Neuron (in vitro differentiated cells): ENCODE measurements around the gene FNDC11.

Experiments used
- H2AFZ ChIP-seq: one replicate; pipeline ENCODE4 v1.6.1; 2013; ENCODE audit warnings: low read depth, mild to moderate bottlenecking, inconsistent platforms, low read length, moderate library complexity
- H3K27me3 ChIP-seq: one replicate; pipeline ENCODE4 v1.6.1; 2013; ENCODE audit warnings: low read length; ENCODE audit not compliant: insufficient read depth
- H3K36me3 ChIP-seq: one replicate; pipeline ENCODE4 v1.6.1; 2013; ENCODE audit warnings: low read length; ENCODE audit not compliant: insufficient read depth
- H3K4me1 ChIP-seq: one replicate; pipeline ENCODE4 v1.6.1; 2013; ENCODE audit warnings: low read length; ENCODE audit not compliant: insufficient read depth
- H3K4me3 ChIP-seq: 2 replicates; pipeline ENCODE4 v1.5.1; 2013; ENCODE audit warnings: mild to moderate bottlenecking, low read length, moderate library complexity
- H3K9me3 ChIP-seq: one replicate; pipeline ENCODE4 v1.6.1; 2013; ENCODE audit warnings: low read length

Gene FNDC11

DNA sequence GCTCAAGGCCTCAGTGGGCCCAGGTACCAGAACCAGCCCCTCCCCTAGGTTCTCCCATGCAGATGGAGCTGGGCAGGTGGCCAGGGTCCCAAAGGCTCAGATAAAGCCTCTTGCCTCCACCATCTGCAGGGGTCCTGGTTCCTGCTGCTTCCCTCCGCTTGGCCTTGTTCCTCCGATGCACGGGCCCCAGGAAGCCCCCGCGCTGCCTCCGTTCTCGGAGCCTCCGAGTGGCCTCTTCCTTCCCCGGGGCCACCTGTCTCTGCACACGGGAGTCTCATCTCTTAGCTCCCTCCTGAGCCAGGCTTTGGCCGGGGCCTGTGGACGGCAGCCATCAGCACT lies 14.9 kb upstream of the FNDC11 start:
- Histone ChIP-seq H3K36me3 (no peaks in the 10 kb centered on the region), H2AFZ (no peak overlapping the region), H3K9me3 (no peaks in the 10 kb centered on the region), H3K4me3 (no peak overlapping the region), H3K4me1 (peaks cover 9% of the 10 kb centered on the region), H3K27me3 (peaks cover 5% of the 10 kb centered on the region)

DNA sequence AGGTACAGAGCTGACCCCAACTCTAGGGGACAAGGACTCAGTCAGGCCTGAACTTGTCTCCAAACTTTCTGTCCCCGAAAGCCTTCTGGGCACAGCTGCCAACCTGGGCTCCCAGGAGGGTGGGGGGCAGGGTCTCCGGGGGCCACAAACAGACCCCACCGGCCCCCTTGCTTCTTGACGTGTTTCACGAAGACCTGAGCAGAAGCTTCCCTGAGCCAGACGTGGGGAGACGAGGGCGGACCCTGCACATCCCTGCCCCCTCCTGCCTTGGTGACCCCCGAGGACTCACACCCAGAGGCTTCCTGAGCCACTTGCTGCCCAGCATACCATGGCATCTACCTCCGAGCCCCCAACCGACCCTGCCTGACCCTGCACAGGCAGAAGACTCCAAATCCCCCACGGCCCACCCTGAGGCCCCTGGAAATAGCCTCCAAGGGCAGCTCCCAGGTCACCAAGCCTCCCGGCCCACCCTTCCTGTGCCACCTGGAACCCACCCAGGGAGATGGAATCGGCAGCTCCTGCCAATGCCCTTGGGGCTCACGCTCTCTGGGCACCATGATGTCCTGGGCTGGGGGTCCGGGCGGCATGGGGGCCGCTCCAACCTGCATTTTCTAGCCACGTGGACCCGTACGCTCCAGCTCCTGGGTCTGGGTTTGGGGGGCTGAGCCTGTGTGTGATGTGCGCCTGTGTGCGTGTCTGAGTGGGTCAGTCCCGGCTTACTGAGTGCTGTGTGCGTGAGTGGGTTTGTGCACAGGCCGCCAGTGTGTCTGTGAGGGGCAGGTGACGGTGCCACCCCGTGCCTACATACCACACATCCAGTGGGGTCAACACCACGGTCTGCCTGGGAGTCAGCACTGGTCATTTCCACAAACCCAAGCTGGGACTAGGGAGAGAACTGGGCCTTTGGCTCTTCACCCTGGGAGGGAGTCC lies 14.3 kb upstream of the FNDC11 start:
- no peak overlapping the region for H2AFZ ChIP-seq
- H3K4me1 ChIP-seq, result peaks cover 9% of the 10 kb centered on the region
- peaks cover 9% of the 10 kb centered on the region for H3K27me3 ChIP-seq
- H3K4me3 ChIP-seq, result no peak overlapping the region
- no peaks in the 10 kb centered on the region for H3K9me3 ChIP-seq
- H3K36me3 ChIP-seq, result no peaks in the 10 kb centered on the region

DNA sequence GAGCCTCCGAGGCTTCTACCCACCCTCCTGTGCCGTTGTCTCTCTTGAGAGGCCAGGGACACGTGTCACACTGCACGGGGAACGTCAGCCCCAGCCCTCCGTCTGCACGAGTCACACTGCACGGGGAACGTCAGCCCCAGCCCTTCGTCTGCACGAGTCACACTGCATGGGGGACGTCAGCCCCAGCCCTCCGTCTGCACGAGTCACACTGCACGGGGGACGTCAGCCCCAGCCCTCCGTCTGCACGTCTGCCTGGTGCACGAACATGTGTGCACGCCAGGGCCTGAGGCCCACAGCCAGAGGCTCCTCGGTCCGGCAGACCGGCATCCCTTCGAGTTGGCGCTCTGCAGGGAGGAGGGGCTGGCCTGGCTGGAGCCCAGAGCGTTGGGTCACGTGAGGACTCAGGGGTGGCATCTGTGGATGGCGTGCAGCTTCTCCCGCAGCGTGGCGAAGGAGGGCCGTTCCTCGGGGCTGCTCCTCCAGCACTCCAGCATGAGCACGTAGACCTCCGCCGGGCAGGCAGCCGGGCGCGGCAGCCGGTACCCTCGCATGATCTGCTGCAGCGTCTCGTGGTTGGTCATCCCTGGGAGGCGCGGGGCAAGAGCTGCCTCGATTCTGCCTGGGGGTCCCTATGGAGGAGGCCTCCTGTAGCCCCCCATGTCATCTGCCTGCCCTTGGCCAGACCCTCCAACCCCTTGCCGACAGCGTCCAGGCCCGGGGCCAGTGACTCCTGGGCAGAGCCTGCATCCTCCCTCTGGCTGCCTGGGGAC lies 13.4 kb upstream of the FNDC11 start:
- Histone ChIP-seq H3K27me3 (peaks cover 15% of the 10 kb centered on the region), H3K36me3 (no peaks in the 10 kb centered on the region), H3K4me3 (no peak overlapping the region), H3K4me1 (peaks cover 4% of the 10 kb centered on the region), H2AFZ (no peak overlapping the region), H3K9me3 (no peaks in the 10 kb centered on the region)

GRCh38 chr20:63541371-63541770 lies 12.6 kb upstream of the FNDC11 start:
- no peaks in the 10 kb centered on the region for H3K36me3 ChIP-seq
- H3K9me3 ChIP-seq, result no peaks in the 10 kb centered on the region
- peaks cover 23% of the 10 kb centered on the region for H3K27me3 ChIP-seq
- H3K4me3 ChIP-seq, result no peak overlapping the region
- H2AFZ ChIP-seq, result no peak overlapping the region
- peaks cover 4% of the 10 kb centered on the region for H3K4me1 ChIP-seq

- no peaks in the 10 kb centered on the region for H3K9me3 ChIP-seq
- peaks cover 29% of the 10 kb centered on the region for H3K27me3 ChIP-seq
- no peaks in the 10 kb centered on the region for H3K36me3 ChIP-seq
- H3K4me1 ChIP-seq, result peaks cover 4% of the 10 kb centered on the region
- no peak overlapping the region for H2AFZ ChIP-seq
- H3K4me3 ChIP-seq, result no peak overlapping the region
These were observed 11.9 kb upstream of the FNDC11 start for GRCh38 chr20:63542031-63542559.

- Histone ChIP-seq H3K4me3 (no peak overlapping the region), H3K4me1 (peaks cover 1% of the 10 kb centered on the region), H3K9me3 (no peaks in the 10 kb centered on the region), H2AFZ (no peak overlapping the region), H3K27me3 (peaks cover 34% of the 10 kb centered on the region), H3K36me3 (no peaks in the 10 kb centered on the region)
These were observed 11.3 kb upstream of the FNDC11 start for GRCh38 chr20:63542696-63543095.

DNA sequence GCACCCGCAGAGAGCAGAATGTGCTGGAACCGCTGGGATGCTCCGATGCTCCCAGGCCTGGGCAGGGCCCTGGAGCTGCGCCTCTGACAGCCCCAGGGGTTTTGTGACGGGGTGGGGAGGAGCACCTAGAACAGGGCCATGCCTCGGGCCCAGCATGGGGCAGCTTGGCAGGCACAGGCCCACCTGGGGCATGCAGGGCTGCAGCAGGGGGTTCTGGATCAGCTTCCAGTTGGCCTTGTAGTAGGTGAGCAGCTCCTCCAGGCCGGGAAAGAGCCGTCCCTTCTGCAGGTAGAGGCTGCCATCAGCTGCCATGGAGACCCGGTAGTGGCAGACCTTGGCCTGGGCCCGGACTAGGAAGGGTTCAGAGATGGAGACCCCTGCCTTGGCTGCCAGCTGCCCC lies 10.8 kb upstream of the FNDC11 start:
- no peaks in the 10 kb centered on the region for H3K9me3 ChIP-seq
- peaks cover 38% of the 10 kb centered on the region for H3K27me3 ChIP-seq
- H3K36me3 ChIP-seq, result no peaks in the 10 kb centered on the region
- H2AFZ ChIP-seq, result no peak overlapping the region
- H3K4me3 ChIP-seq, result no peak overlapping the region
- H3K4me1 ChIP-seq, result no peaks in the 10 kb centered on the region

- no peak overlapping the region for H2AFZ ChIP-seq
These were observed 10.2 kb upstream of the FNDC11 start for GRCh38 chr20:63543733-63544132.

DNA sequence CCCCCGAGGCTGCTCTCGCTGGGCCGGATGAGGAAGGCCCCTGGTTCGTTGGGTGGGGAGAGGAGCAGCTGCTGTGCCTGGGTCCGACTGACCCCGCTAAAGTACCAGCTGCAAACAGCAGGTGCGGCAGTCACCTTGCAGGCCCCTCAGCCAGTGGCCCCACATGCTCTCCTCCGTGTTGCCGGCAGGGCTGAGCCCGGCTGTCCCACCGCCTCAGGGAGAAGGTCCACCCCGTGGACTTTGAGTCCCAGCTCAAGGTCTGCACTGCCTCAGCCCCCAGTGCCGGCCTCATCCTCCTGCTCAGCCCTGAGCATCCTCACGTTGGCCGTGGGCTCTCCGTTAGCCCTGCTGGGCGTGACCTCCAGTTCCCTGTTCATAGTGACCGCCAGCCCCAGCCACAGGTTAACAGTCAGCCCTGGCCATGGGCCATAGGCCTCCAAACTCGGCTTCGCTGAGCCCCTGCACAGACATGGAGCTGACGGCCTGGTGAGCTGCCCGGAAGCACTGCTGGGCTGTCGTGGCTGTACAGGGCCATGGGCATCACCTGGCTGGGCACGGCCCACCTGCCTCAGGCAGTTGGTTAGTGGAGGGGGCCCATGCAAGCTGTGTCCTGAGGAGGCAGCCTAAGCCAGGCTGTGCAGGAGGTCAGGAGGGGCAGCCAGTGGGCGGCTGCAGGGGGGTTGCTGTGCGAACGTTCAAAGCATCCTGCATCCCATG lies 9.6 kb upstream of the FNDC11 start:
- Histone ChIP-seq H3K9me3 (no peaks in the 10 kb centered on the region), H3K4me1 (no peaks in the 10 kb centered on the region), H3K36me3 (no peaks in the 10 kb centered on the region), H2AFZ (no peak overlapping the region), H3K27me3 (peaks cover 46% of the 10 kb centered on the region), H3K4me3 (no peak overlapping the region)

More at GRCh38 chr20:63543733-63544132, 10.2 kb upstream of the FNDC11 start:
- Histone ChIP-seq H3K4me3 (no peak overlapping the region), H3K4me1 (no peaks in the 10 kb centered on the region), H3K9me3 (no peaks in the 10 kb centered on the region), H3K36me3 (no peaks in the 10 kb centered on the region), H3K27me3 (peaks cover 44% of the 10 kb centered on the region)

DNA sequence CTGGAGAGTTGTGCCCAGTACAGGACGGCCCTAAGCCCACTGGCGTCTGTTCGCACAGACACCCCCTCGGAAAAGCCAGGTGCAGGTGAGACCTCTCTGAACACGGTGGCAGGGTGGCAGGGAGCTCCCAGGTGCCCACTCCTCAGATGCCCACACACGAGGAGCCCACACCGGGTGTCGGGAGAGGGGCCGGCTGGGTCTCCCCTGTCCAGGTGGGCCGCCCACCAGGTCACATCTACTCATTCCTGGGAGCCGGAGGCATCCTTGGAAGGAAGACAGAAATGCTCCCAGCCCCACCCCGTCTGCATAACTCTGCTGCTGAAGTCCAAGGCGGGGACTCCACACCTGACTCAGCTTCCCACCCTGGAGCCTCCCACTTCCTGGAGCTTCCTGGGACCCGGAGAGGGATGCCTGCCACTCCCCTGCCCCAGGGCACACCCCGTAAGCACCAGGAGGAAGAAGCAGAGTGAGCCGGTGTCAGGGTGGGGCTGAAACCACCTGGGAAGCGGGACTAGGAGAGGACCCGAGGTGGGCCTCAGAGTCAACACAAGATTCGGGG lies 8.9 kb upstream of the FNDC11 start:
- H3K27me3 ChIP-seq, result peaks cover 46% of the 10 kb centered on the region
- no peaks in the 10 kb centered on the region for H3K4me1 ChIP-seq
- no peak overlapping the region for H2AFZ ChIP-seq
- no peaks in the 10 kb centered on the region for H3K36me3 ChIP-seq
- no peak overlapping the region for H3K4me3 ChIP-seq
- no peaks in the 10 kb centered on the region for H3K9me3 ChIP-seq

GRCh38 chr20:63545814-63546213 lies 8.1 kb upstream of the FNDC11 start:
- H3K9me3 ChIP-seq, result no peaks in the 10 kb centered on the region
- no peak overlapping the region for H3K4me3 ChIP-seq
- H2AFZ ChIP-seq, result no peak overlapping the region
- H3K4me1 ChIP-seq, result no peaks in the 10 kb centered on the region
- no peaks in the 10 kb centered on the region for H3K36me3 ChIP-seq
- H3K27me3 ChIP-seq, result peaks cover 43% of the 10 kb centered on the region

DNA sequence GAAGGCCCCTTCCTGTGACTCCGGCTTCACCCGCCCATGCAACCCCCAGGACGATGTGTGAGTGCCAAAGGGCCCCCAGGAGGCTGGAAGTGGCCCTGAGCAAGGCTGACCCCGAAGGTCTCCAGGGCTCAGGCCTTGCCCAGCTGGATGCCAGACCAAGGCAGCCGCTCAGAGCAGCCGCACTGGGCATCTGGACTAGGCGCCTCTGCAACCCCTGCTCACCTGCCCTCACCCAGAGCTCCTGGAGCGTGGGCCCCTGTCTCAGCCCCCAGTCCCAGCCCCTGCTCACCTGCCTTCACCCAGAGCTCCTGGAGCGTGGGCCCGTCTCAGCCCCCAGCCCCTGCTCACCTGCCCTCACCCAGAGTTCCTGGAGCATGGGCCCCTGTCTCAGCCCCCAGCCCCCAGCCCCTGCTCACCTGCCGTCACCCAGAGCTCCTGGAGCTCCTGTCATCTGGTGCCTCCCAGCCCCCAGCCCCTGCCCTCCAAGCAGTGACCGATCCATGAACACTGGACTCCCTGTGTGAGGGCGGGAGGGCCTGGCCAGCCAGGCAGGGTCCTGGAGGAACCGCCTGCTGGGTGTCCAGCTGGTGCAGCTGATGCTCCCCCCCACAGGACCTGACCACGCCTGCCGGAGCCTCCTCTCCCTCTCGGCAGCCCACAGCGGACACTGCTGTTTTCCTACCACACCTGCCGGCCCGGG lies 7.6 kb upstream of the FNDC11 start:
- H3K36me3 ChIP-seq, result no peaks in the 10 kb centered on the region
- no peaks in the 10 kb centered on the region for H3K4me1 ChIP-seq
- no peak overlapping the region for H3K4me3 ChIP-seq
- H3K27me3 ChIP-seq, result peaks cover 43% of the 10 kb centered on the region
- H2AFZ ChIP-seq, result no peak overlapping the region
- no peaks in the 10 kb centered on the region for H3K9me3 ChIP-seq
